Osteocyte (in vitro differentiated cells): ENCODE data around the gene FBXL16. TPM values are rescaled to one million over a fixed set of nuclear protein-coding genes. Genes with fewer than 3 reads are reported as not detected.

Experiments used
- DNase-seq: peaks from one replicate; pipeline ENCODE4 v3.0.0; 2021; ENCODE audit warnings: mixed read lengths; ENCODE audit not compliant: unreplicated experiment; ENCODE audit errors: extremely low spot score
- H3K27ac Mint-ChIP-seq: one replicate; pipeline ENCODE4 v1.8.0; 2021; ENCODE audit warnings: mild to moderate bottlenecking, mixed read lengths; ENCODE audit not compliant: unreplicated experiment
- H3K27me3 Mint-ChIP-seq: one replicate; pipeline ENCODE4 v1.8.0; 2021; ENCODE audit warnings: mixed read lengths; ENCODE audit not compliant: unreplicated experiment
- H3K36me3 Mint-ChIP-seq: one replicate; pipeline ENCODE4 v1.8.0; 2021; ENCODE audit warnings: mixed read lengths; ENCODE audit not compliant: unreplicated experiment
- H3K4me1 Mint-ChIP-seq: one replicate; pipeline ENCODE4 v1.8.0; 2021; ENCODE audit warnings: mixed read lengths; ENCODE audit not compliant: unreplicated experiment
- H3K4me3 Mint-ChIP-seq: one replicate; pipeline ENCODE4 v1.8.0; 2021; ENCODE audit warnings: mild to moderate bottlenecking, moderate library complexity, mixed read lengths; ENCODE audit not compliant: unreplicated experiment
- H3K9me3 Mint-ChIP-seq: one replicate; pipeline ENCODE4 v1.8.0; 2021; ENCODE audit warnings: mixed read lengths; ENCODE audit not compliant: unreplicated experiment
- CTCF ChIP-seq: fragments of 200-600 bp; sonication (generic); IDR thresholded peaks from 2 replicates; pipeline ENCODE4 v1.5.0; 2021; ENCODE audit warnings: antibody characterized with exemption, mild to moderate bottlenecking, moderate library complexity
- total RNA-seq: library from RNA; stranded (reverse); gene quantifications from 2 replicates; pipeline ENCODE4 v1.2.1, GENCODE V29; 2021

The FBXL16 gene
- total RNA-seq, 1 donor from 2014 or later = 0.32 TPM

GRCh38 chr16:711548-712320 lies 6.1 kb upstream of the FBXL16 start:
- no peaks in the 10 kb centered on the region for H3K36me3 Mint-ChIP-seq
- peaks cover 41% of the 10 kb centered on the region for H3K4me1 Mint-ChIP-seq
- peak; percentile 94 for DNase-seq
- no peak overlapping the region for H3K27ac Mint-ChIP-seq
- peaks cover 13% of the 10 kb centered on the region for H3K27me3 Mint-ChIP-seq
- H3K4me3 Mint-ChIP-seq = no peak overlapping the region
- TF ChIP-seq CTCF = peak; percentile 95
- H3K9me3 Mint-ChIP-seq = no peaks in the 10 kb centered on the region

- TF ChIP-seq CTCF = no peak
- DNase-seq = no peak
- no peak overlapping the region for H3K27ac Mint-ChIP-seq
- H3K4me1 Mint-ChIP-seq = peaks cover 43% of the 10 kb centered on the region
- H3K9me3 Mint-ChIP-seq = no peaks in the 10 kb centered on the region
- no peak overlapping the region for H3K4me3 Mint-ChIP-seq
- H3K36me3 Mint-ChIP-seq = no peaks in the 10 kb centered on the region
- H3K27me3 Mint-ChIP-seq = peaks cover 19% of the 10 kb centered on the region
Observed at GRCh38 chr16:711084-711483, 5.5 kb upstream of the FBXL16 start.

- Mint-ChIP-seq H3K9me3 (no peaks in the 10 kb centered on the region), H3K36me3 (no peaks in the 10 kb centered on the region), H3K27me3 (peaks cover 19% of the 10 kb centered on the region), H3K27ac (no peak overlapping the region), H3K4me3 (no peak overlapping the region), H3K4me1 (peaks cover 40% of the 10 kb centered on the region)
- no peak for TF ChIP-seq CTCF
- no peak for DNase-seq
Observed at GRCh38 chr16:710500-711075, 5.0 kb upstream of the FBXL16 start.

- Mint-ChIP-seq H3K36me3 (no peaks in the 10 kb centered on the region), H3K27ac (no peak overlapping the region), H3K9me3 (no peaks in the 10 kb centered on the region), H3K27me3 (peaks cover 19% of the 10 kb centered on the region), H3K4me3 (no peak overlapping the region), H3K4me1 (peaks cover 40% of the 10 kb centered on the region)
- no peak for DNase-seq
- no peak for TF ChIP-seq CTCF
Observed at GRCh38 chr16:709566-710499, 4.2 kb upstream of the FBXL16 start.
